Right lung (tissue), 5 donors: Measurements from ENCODE around the gene RASL10A. TPM values are rescaled to one million over a fixed set of nuclear protein-coding genes. Genes with fewer than 3 reads are reported as not detected.
A peak's percentile ranks its signal among the peaks of the same experiment; 100 is the strongest.

ENCODE experiments used
- DNase-seq, 2 donors: peaks; one replicate each; pipeline ENCODE4 v3.0.0-alpha.2; 2013
- polyA plus RNA-seq, 5 donors: library from polyadenylated mRNA; unstranded; fragments of 120-200 nt; gene quantifications; one replicate each; pipeline versions ENCODE4 v1.2.1 to v1.2.3, GENCODE V29; 2013; ENCODE audit warnings: inconsistent platforms in 1 of 5, low replicate concordance in 1 of 5; ENCODE audit not compliant: insufficient read length in 5 of 5, insufficient read depth in 1 of 5

Gene RASL10A
- polyA plus RNA-seq, 5 donors, result 0.33 to 0.64 (median 0.39) TPM; not detected in 1

- no peak for DNase-seq
These were observed 8.1 kb upstream of the RASL10A start for GRCh38 chr22:29323641-29324040.

- no peak for DNase-seq
These were observed 5.0 kb upstream of the RASL10A start for GRCh38 chr22:29320546-29320945.

GRCh38 chr22:29319072-29319471, 3.6 kb upstream of the RASL10A start:
- DNase-seq, result no peak

- DNase-seq, result no peak
These were observed 2.4 kb upstream of the RASL10A start for GRCh38 chr22:29317827-29318454.

DNA sequence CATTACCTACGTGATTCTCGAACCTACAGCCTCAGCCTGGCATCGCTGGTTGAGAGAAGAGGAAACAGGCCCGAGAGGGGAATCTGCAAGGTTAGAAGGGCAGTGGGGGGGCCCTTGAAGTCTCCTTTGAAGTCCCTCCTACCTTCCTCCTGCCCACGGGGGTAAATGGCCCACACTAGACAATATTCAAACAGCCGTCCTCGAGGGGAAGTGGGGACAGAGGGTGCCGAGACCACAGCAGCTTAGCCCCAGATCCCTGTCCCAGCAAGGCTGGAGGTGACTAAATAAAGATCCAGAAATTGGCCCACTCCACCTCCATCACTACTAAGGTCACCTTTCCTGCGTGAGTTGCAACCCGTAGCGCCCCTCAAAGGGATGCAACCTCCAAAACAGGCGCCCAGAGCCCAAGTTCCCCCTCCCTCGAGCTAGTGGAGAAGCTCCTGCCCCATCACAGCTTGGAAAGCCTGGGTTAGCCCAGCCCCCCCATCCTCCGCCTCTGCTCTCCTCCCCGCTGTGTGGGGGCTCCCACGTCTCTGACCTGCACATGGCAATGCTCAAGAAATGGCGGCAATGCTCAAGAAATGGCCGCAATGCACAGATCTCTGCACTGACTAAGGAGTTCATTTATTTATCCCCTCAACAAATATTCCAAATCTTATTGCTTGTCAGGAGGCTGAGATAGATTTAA, 788 bp upstream of the RASL10A start:
- no peak for DNase-seq

DNA sequence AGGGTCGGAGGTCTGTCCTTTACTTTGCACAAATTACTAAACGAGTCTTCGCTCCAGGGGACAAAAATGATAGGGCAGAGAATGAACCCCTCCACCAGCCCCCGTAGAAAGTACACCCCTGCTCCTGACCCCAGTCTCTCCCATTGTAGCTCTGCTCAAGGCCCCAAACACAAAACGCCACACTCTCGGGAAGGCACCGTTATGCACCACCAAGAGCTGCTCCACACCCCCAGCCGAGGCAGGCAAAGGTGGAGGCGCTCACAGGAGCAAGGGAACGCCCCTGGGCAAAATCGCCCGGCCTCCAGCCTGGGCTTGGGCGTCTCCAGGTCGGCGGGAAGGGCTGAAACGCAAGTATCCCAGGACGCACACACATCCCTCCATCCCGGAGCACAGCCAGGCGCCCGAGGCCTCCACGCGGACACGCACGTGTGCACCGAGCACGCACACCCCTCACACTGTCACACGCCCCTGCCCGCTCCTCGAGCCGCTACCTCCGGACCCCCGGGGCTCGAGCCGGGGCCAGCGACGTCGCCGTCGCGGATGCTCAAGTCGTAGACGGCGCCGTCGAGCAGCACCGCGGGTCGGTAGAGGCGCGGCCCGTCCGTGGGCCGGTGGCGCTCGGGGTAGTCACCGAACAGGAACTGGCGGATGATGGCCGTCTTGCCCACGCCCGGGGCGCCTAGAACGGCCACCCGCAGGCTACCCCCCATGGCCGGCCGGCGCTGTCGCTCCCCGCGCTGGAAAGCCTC, 786 bp downstream of the RASL10A start:
- no peak for DNase-seq

DNA sequence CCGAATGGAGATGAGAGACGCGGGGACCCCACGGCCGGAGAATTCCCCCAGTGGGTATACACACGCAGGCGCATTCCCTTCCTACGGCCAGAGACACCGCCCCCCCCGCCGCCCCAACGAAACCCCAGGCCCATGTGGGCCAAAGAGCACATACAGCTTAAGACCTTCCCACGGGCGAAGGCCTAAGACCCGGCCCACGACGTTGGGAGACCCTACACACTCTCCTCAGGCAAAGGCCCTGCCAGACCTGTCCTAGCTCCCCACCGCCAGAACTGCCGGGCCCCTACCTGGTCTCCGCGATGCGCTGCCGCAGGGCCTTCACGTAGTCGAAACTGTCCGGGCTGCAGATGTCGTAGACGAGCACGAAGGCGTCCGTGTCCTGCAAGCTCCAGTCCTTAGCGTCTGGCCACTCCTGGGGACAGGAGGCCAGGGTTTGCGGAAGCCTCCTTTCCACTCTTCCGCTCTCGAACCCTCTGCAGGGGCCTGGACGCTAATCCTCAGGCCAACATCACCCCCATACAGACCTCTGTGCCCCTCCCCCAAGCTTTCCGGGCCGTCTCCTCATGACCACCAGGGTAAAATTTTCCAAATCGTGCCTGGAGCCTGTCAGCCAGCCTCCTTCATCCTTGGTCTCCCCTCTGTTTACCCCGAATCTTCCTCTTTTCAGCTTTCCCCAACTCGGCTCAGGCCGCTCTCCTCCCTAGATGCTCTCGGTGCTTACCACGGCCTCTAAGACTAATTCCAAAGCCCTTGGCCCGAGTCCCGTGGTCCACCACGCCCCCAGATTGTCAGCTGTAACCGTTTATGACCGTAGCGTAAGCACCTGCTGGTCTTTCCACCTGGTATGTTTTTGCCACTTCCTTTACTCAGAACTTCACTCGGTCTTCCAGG, 1.7 kb downstream of the RASL10A start:
- DNase-seq, result no peak

DNA sequence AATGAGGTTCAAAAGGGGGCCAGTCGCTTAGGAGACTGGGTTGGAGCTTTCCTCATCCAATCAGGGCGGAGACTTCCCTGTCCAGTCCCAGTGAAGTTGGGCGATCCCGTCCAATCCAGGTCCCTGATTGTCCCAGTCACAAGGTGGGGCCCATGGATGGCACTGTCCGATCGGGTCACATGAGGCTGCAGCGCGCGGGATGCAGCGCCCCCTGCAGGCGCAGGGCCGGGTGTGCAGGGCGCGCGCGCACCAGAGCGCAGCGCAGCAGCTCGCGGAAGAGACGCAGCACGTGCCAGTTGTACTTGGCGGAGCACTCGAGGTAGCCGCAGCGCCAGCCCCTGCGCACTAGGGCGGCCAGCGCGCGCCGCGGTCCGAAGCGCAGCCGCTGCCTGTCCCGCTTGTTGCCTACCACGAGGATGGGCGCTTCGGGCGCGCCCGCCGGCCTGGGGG, 2.3 kb downstream of the RASL10A start:
- peak; percentile 37 to 42 for DNase-seq

- no peak for DNase-seq
These were observed 3.0 kb downstream of the RASL10A start for GRCh38 chr22:29312218-29313125.

- no peak for DNase-seq
These were observed 3.9 kb downstream of the RASL10A start for GRCh38 chr22:29311464-29312217.

DNA sequence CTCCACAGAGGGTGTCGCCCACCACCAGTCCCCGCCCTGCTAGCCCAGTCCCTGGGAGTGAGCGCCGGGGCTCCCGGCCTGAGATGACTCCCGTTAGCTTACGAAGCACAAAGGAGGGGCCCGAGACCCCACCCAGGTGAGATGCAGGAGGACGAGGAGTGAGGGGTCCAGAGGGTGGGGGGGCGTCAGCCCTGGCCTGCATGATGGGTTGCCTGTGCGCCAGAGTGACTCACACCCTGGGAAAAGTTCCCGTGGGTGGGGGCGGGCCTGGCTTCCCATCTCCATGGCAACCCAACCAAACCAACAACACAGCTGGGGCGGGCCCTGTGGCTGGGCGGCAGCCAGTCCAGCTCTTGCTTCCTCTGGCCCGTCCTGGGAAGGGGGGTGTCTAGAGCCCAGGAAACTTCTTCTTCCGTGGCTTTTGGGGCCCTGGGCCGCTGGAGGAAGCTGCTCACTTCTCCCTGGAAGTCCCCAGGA, 4.6 kb downstream of the RASL10A start:
- DNase-seq, result peak; percentile 90 to 93

DNA sequence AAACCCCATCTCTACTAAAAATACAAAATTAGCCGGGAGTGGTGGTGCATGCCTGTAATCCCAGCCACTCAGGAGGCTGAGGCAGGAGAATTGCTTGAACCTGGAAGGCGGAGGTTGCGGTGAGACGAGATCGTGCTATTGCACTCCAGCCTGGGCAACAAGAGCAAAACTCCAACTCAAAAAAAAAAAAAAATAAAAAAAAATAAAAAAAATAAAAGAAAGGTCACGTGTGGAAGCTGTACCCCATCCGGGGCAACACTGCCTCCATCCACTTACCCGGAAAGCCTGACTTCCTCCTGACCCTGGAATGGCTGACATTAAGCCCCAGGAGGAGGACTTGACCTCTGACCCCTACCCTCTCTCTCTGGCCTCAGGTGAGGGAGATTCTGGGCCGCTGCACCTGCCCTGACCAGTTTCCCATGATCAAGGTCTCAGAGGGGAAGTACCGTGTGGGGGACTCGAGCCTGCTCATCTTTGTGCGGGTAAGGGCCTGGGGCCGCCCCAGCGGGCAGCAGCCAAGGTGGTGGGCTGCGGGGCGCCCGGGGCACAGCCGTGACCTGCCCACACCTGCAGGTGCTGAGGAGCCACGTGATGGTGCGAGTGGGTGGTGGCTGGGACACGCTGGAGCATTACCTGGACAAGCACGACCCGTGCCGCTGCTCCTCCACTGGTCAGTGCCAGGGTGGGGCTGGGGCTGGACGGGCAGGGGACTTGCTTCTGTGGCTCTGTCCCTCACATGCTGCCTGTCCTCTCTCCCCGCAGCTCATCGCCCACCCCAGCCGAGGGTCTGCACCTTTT, 5.2 kb downstream of the RASL10A start:
- no peak for DNase-seq

- no peak for DNase-seq
These were observed 6.0 kb downstream of the RASL10A start for GRCh38 chr22:29309332-29310064.

GRCh38 chr22:29308791-29309262, 6.7 kb downstream of the RASL10A start:
- DNase-seq, result no peak

- no peak for DNase-seq
These were observed 7.2 kb downstream of the RASL10A start for GRCh38 chr22:29308148-29308790.

- DNase-seq, result no peak
These were observed 7.8 kb downstream of the RASL10A start for GRCh38 chr22:29307596-29308147.
